RWPE2 (cell line): ENCODE results near the gene LAIR1.
"Not testable (repeated sequence)": the region's sequence is repeated elsewhere in the genome, so short reads cannot be mapped to it uniquely, and the experiment has no call there.

Source experiments
- ATAC-seq: fragments of 200-7000 bp; cut with Tn5 transposase; 3 replicates; pipeline ENCODE4 v1.9.1; 2021; ENCODE audit warnings: low read depth
- DNase-seq: peaks from one replicate; pipeline ENCODE4 v3.0.0-alpha.2; 2020; ENCODE audit warnings: low spot score
- H3K27ac ChIP-seq: fragments of 450-650 bp; 2 replicates; pipeline ENCODE4 v1.5.1; 2017; ENCODE audit warnings: mild to moderate bottlenecking; ENCODE audit not compliant: poor library complexity, severe bottlenecking
- H3K27me3 ChIP-seq: fragments of 250-450 bp; sonication (Bioruptor Pico); 2 replicates; pipeline ENCODE4 v1.5.1; 2021; ENCODE audit warnings: mild to moderate bottlenecking, moderate library complexity; ENCODE audit not compliant: insufficient read depth, poor library complexity, severe bottlenecking
- H3K36me3 ChIP-seq: fragments of 250-450 bp; sonication (Bioruptor Pico); 2 replicates; pipeline ENCODE4 v1.5.1; 2020; ENCODE audit warnings: low read depth, mild to moderate bottlenecking, moderate library complexity
- H3K4me1 ChIP-seq: fragments of 250-450 bp; sonication (Bioruptor Pico); 2 replicates; pipeline ENCODE4 v1.5.1; 2021; ENCODE audit warnings: mild to moderate bottlenecking, moderate library complexity; ENCODE audit not compliant: insufficient read depth, poor library complexity, severe bottlenecking
- H3K4me3 ChIP-seq: fragments of 250-450 bp; sonication (Bioruptor Pico); 2 replicates; pipeline ENCODE4 v1.5.1; 2021; ENCODE audit warnings: mild to moderate bottlenecking, moderate library complexity; ENCODE audit not compliant: severe bottlenecking
- H3K9me3 ChIP-seq: fragments of 250-450 bp; sonication (Bioruptor Pico); 2 replicates; pipeline ENCODE4 v1.5.1; 2021; ENCODE audit warnings: mild to moderate bottlenecking, moderate library complexity; ENCODE audit not compliant: severe bottlenecking
- CTCF ChIP-seq: fragments of 450-650 bp; IDR thresholded peaks from one replicate; pipeline ENCODE4 v1.5.1; 2017; ENCODE audit warnings: mild to moderate bottlenecking, moderate library complexity; ENCODE audit not compliant: poor library complexity, severe bottlenecking

The LAIR1 gene

DNA sequence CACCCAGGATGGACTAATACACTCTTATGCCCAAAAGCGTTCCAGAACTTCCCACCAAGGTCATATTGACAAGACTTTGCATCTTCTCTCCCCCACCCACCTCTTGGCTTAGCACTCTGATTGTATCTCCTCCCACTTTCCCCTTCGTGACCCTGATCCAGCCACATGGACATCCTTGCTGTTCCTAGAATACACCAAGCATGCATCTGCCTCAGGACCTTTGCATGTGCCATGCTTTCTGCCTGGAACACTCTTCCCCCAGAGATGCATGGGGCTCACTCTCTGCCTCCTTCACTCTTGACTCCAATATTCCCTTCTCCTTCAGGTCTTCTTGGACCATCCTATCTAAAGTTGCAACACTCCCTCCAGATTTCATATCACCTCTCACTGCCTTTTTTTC is 16.2 kb upstream of the LAIR1 start:
- no peak overlapping the region for H3K27ac ChIP-seq
- no peak for TF ChIP-seq CTCF
- no peaks in the 10 kb centered on the region for H3K9me3 ChIP-seq
- no peaks in the 10 kb centered on the region for H3K36me3 ChIP-seq
- H3K4me3 ChIP-seq: no peak overlapping the region
- no peak for DNase-seq
- peaks cover 3% of the 10 kb centered on the region for H3K27me3 ChIP-seq
- no peaks in the 10 kb centered on the region for H3K4me1 ChIP-seq
- no peak for ATAC-seq

GRCh38 chr19:54379187-54379678 is 14.5 kb upstream of the LAIR1 start:
- H3K36me3 ChIP-seq: no peaks in the 10 kb centered on the region
- H3K4me3 ChIP-seq: no peak overlapping the region
- no peak overlapping the region for H3K27ac ChIP-seq
- DNase-seq (no peak), ATAC-seq (no peak)
- no peaks in the 10 kb centered on the region for H3K27me3 ChIP-seq
- no peak for TF ChIP-seq CTCF
- H3K9me3 ChIP-seq: no peaks in the 10 kb centered on the region
- H3K4me1 ChIP-seq: no peaks in the 10 kb centered on the region

GRCh38 chr19:54376610-54377285 is 12.0 kb upstream of the LAIR1 start:
- H3K27ac ChIP-seq: no peak overlapping the region

GRCh38 chr19:54375181-54375938 is 10.6 kb upstream of the LAIR1 start:
- ATAC-seq, H3K27ac ChIP-seq: not testable (repeated sequence)

More at GRCh38 chr19:54376610-54377285, 12.0 kb upstream of the LAIR1 start:
- no peaks in the 10 kb centered on the region for H3K36me3 ChIP-seq
- no peak for TF ChIP-seq CTCF
- no peaks in the 10 kb centered on the region for H3K9me3 ChIP-seq
- DNase-seq (no peak), ATAC-seq (no peak)
- no peaks in the 10 kb centered on the region for H3K27me3 ChIP-seq
- no peaks in the 10 kb centered on the region for H3K4me1 ChIP-seq
- no peak overlapping the region for H3K4me3 ChIP-seq

DNA sequence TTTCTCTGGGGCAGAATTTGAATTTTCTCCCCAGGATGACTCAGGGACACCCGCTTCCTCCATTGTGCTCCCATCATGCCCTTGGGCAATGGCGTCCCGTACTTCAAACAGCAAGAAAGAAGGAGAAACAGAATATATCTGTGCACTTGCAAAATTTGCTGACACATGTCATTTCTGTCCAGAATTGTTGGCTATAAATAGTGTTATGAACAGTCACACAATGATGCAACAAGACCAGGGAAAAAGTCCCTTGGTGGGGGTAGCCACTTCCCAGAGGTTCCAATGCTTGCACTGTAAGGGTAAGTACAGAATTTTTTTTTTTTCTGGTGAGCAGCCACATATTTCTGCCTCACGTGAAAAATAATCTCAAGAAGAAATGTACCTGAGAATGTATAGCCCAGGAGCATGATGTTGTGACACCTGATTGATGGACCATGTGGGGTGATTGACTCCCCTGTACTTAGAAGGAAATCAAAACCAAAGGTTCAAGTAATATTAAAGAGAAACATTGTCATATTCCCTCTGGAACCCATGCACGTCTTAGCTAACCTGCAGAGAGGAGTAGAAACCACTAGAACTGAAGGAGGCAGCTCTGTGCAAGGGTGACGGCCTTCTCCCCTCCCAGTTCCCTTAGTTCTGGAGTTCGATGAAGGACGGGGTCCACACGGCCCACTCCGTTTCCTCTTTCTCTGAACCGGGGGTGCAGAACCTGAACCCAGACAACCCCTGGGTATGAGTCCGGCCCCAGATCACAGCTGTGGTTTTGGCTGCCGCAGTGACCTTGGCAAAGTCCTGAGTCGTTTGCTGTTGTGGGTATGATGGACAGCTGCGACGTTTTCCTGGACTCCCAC is 9.3 kb upstream of the LAIR1 start:
- H3K27me3 ChIP-seq: no peaks in the 10 kb centered on the region
- TF ChIP-seq CTCF: no peak
- H3K4me1 ChIP-seq: no peaks in the 10 kb centered on the region
- no peak for DNase-seq
- no peak overlapping the region for H3K27ac ChIP-seq
- H3K9me3 ChIP-seq: no peaks in the 10 kb centered on the region
- ATAC-seq: no peak
- no peak overlapping the region for H3K4me3 ChIP-seq
- H3K36me3 ChIP-seq: no peaks in the 10 kb centered on the region

More at GRCh38 chr19:54375181-54375938, 10.6 kb upstream of the LAIR1 start:
- H3K27me3 ChIP-seq, DNase-seq, H3K4me1 ChIP-seq, H3K36me3 ChIP-seq, H3K9me3 ChIP-seq, H3K4me3 ChIP-seq: not testable (repeated sequence)

- not testable (repeated sequence) for ATAC-seq, H3K4me1 ChIP-seq, DNase-seq, H3K36me3 ChIP-seq, H3K9me3 ChIP-seq, H3K27me3 ChIP-seq, H3K4me3 ChIP-seq, H3K27ac ChIP-seq
Measured at GRCh38 chr19:54371453-54371852, 6.7 kb upstream of the LAIR1 start.

GRCh38 chr19:54370434-54370796 is 5.7 kb upstream of the LAIR1 start:
- not testable (repeated sequence) for H3K9me3 ChIP-seq, H3K27me3 ChIP-seq, H3K36me3 ChIP-seq, H3K4me3 ChIP-seq, ATAC-seq, H3K4me1 ChIP-seq, DNase-seq, H3K27ac ChIP-seq
